ENCODE measurements around the gene MYH9.
"Not testable (repeated sequence)": the region's sequence is repeated elsewhere in the genome, so short reads cannot be mapped to it uniquely, and the experiment has no call there.

MYH9 gene

GRCh38 chr22:36405671-36406538 lies 18.1 kb upstream of the MYH9 start:
- Mint-ChIP-seq H3K4me3 (peak overlapping the region; percentile 35), H3K4me1 (peaks cover 43% of the 10 kb centered on the region), H3K27ac (peak overlapping the region; percentile 89), H3K9me3 (no peaks in the 10 kb centered on the region), H3K36me3 (no peaks in the 10 kb centered on the region), H3K27me3 (no peaks in the 10 kb centered on the region)
- ATAC-seq (ENCODE audit: low read depth) (peak; percentile 76), DNase-seq (ENCODE audit: low spot score in 2 of 2) (peak; percentile 46 to 49)

DNA sequence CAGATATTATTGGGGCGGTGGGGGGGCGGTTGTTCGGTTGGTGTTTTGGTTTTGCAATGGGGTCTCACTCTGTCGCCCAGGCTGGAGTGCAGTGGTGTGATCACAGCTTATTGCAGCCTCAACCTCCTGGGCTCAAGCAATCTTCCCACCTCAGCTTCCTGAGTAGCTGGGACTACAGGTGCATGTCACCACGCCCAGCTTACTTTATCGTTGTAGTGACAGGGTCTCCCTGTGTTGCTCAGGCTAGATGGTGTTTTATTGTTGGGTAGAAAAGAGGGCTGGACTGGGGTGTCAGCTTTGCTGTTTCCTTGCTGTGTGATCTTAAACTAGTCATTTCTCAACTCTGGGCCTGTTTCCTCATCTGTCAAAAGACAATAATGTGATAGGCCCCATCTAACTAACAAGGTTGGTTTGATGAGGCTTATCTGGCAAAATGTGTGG lies 17.5 kb upstream of the MYH9 start:
- Mint-ChIP-seq H3K27me3 (no peaks in the 10 kb centered on the region), H3K36me3 (no peaks in the 10 kb centered on the region), H3K4me1 (peaks cover 37% of the 10 kb centered on the region), H3K4me3 (peak overlapping the region; percentile 35), H3K9me3 (no peaks in the 10 kb centered on the region), H3K27ac (peak overlapping the region; percentile 89)
- ATAC-seq (ENCODE audit: low read depth) (peak; percentile 30), DNase-seq (ENCODE audit: low spot score in 2 of 2) (no peak)

DNA sequence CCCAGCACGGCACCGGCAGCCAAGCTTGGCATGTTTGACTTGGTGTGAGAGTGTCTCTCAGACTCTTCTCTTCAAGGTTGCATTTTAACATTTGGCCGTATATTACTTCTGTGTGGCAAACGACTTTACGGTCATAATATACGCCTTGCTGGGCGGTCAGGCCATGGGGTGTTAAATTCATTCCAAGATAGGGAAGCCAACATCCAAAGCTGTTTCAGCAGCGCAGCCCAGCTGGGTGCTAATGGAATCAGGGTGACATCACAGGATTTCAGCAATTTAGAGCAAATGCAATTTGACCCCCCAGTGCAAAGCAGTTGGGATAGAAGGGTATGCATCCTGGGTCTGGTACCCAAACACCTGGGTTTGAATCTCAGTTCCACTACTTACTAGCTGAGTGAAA lies 16.7 kb upstream of the MYH9 start:
- Mint-ChIP-seq H3K36me3 (no peaks in the 10 kb centered on the region), H3K4me1 (peaks cover 34% of the 10 kb centered on the region), H3K27ac (peak overlapping the region; percentile 89), H3K27me3 (no peaks in the 10 kb centered on the region), H3K4me3 (peak overlapping the region; percentile 50), H3K9me3 (no peaks in the 10 kb centered on the region)
- DNase-seq (ENCODE audit: low spot score in 2 of 2) (no peak), ATAC-seq (ENCODE audit: low read depth) (no peak)

- Mint-ChIP-seq H3K4me1 (peaks cover 30% of the 10 kb centered on the region), H3K36me3 (no peaks in the 10 kb centered on the region), H3K27ac (peak overlapping the region; percentile 17), H3K27me3 (no peaks in the 10 kb centered on the region), H3K9me3 (no peaks in the 10 kb centered on the region), H3K4me3 (peak overlapping the region; percentile 59)
- DNase-seq (ENCODE audit: low spot score in 2 of 2): no peak
- ATAC-seq (ENCODE audit: low read depth): no peak
These were observed 11.7 kb upstream of the MYH9 start for GRCh38 chr22:36399472-36399778.

DNA sequence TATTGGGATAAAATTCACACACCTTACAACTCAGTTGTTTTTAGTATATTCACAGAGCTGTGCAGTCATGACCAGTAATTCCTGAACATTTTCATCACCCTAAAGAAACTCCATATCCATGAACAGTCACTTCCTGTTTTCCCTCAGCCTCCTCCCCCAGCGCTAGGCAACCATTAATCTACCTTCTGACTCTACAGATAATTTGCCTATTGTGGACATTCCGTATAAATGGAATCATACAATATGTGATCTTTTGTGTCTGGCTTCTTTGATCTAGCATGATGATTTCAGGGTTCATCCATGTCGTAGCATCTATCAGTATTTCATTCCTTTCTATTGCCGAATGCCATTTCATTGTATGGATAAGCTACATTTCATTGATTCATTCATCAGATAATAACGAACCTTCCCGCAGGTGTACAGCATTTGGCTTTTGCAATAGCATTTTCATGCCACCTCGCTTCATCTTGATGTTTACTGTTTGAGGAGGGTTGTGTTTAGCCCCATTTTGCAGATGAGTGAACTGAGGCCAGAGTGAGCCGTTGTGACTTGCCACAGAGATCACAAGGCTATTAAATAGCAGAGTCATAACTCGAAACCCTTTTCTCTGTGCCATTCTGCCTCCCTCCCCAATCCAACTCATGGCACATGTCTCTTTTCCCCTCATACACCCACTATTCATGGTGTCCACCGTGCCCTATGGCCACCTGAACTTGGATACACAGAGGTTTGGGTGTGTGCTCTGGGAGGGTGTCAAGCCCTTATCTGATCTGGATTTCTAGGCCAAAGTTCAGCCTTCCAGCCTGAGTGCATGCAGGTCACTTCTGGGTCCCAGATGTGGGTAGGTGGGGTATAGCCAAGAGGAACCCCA lies 11.1 kb upstream of the MYH9 start:
- Mint-ChIP-seq H3K27me3 (no peaks in the 10 kb centered on the region), H3K9me3 (no peaks in the 10 kb centered on the region), H3K36me3 (no peaks in the 10 kb centered on the region), H3K27ac (peak overlapping the region; percentile 17), H3K4me1 (peaks cover 30% of the 10 kb centered on the region), H3K4me3 (no peak overlapping the region)
- DNase-seq (ENCODE audit: low spot score in 2 of 2) (no peak), ATAC-seq (ENCODE audit: low read depth) (no peak)

DNA sequence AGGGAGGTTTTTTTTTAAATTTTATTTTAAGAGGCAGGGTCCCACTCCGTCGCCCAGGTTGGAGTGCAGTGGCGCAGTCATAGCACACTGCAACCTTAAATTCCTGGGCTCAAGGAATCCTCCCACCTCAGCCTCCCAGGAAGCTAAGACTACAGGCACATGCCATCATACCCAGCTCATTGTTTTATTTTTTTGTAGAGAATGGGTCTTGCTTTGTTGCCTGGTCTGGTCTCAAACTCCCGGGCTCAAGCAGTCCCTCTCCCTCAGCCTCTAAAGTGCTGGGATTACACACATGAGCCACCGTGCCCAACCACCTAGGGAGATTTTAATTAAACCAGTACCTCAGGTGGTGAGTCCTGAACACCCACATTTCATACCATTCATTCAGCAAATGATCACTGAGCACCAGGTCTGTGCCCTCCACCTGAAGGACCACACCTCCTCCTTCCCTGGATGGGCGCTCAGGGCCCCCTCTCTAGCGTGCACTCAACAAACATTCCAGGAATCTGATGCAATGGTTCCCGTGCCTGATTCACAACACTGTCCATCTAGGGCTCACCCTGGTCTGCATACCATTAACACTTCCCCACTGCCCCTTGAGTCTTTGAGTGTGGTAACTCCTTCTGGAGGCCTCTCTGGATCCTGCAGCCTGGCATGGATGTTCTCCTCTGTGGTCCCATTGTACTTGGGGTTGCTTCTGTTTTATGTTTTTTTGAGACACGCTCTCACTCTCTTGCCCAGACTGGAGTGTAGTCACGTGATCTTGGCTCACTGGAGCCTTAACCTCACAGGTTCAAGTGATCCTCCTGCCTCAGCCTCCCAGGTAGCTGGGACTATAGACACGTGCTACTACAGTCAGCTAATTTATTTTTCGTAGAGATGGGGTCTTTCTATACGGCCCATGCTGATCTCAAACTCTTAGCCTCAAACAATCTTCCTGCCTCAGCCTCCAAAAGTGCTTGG lies 9.6 kb upstream of the MYH9 start:
- peaks cover 30% of the 10 kb centered on the region for H3K4me1 Mint-ChIP-seq

GRCh38 chr22:36395915-36396314 lies 8.1 kb upstream of the MYH9 start:
- Mint-ChIP-seq H3K27ac (peak overlapping the region; percentile 25), H3K9me3 (no peaks in the 10 kb centered on the region), H3K4me3 (no peak overlapping the region), H3K4me1 (peaks cover 32% of the 10 kb centered on the region), H3K27me3 (no peaks in the 10 kb centered on the region), H3K36me3 (no peaks in the 10 kb centered on the region)
- ATAC-seq (ENCODE audit: low read depth) (no peak), DNase-seq (ENCODE audit: low spot score in 2 of 2) (no peak)

More for the DNA sequence above, 9.6 kb upstream of the MYH9 start:
- Mint-ChIP-seq H3K4me3 (no peak overlapping the region), H3K36me3 (no peaks in the 10 kb centered on the region), H3K9me3 (no peaks in the 10 kb centered on the region), H3K27ac (peak overlapping the region; percentile 10), H3K27me3 (no peaks in the 10 kb centered on the region)
- ATAC-seq (ENCODE audit: low read depth) (no peak), DNase-seq (ENCODE audit: low spot score in 2 of 2) (no peak)

DNA sequence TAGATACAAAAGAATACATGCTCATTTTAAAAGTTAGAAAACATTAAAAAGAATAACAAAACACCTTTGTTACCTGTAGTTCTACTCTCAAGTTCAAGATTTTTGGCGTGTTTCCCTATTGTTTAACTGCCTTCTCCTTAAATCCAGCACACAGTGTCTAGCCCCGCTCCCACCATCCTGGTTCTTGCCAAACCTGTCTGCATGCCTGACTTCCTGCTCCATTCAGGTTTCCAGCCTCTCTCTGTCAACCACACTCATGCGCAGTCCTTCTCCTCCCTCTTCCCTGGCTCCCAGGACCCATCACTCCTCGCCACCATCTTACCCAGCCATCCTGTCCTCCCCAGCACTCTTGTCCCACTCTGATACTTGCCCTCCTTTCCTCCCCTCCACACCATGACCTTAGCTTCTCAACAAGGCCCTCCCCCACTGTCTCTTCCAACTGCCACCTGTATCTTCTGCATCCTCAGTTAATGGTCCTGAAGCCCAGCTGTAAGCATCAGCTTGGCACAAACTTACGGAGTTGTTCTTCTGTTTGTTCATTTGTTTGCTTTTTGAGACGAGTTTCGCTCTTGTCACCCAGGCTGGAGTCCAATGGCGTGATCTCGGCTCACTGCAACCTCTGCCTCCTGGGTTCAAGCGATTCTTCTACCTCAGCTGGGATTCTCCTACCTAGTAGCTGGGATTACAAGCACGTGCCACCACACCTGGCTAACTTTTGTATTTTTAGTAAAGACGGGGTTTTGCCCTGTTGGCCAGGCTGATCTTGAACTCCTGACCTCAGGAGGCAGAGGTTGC lies 7.5 kb upstream of the MYH9 start:
- no peaks in the 10 kb centered on the region for H3K9me3 Mint-ChIP-seq
- no peaks in the 10 kb centered on the region for H3K36me3 Mint-ChIP-seq
- no peaks in the 10 kb centered on the region for H3K27me3 Mint-ChIP-seq
- H3K4me1 Mint-ChIP-seq: peaks cover 36% of the 10 kb centered on the region
- DNase-seq (ENCODE audit: low spot score in 2 of 2): no peak
- ATAC-seq (ENCODE audit: low read depth): no peak
- H3K27ac Mint-ChIP-seq: peak overlapping the region; percentile 46
- H3K4me3 Mint-ChIP-seq: no peak overlapping the region

DNA sequence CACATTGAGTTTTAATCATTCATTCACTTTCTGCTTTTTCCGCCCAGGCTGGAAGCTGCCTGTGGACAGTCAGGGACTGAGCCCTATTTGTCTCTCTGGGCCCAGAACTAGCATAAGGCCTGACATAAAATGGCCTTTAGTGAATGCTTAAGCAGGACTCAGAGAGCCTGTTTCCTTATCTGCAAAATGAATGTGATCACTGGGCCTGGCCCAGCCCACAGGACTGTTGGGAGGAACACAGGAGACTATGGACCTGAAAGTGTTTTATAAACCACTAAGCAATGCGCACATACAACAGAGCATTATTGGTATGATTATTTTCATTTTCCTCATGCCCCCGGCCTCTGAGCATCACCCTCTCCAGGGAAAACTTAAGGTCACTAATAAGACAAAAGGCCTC lies 3.9 kb upstream of the MYH9 start:
- Mint-ChIP-seq H3K4me3 (no peak overlapping the region), H3K27ac (no peak overlapping the region), H3K36me3 (peaks cover under 1% of the 10 kb centered on the region), H3K9me3 (no peaks in the 10 kb centered on the region), H3K4me1 (peaks cover 18% of the 10 kb centered on the region), H3K27me3 (no peaks in the 10 kb centered on the region)
- DNase-seq (ENCODE audit: low spot score in 2 of 2) (no peak), ATAC-seq (ENCODE audit: low read depth) (no peak)

GRCh38 chr22:36389122-36389521 lies 1.4 kb upstream of the MYH9 start:
- not testable (repeated sequence) for H3K9me3 Mint-ChIP-seq; H3K27ac Mint-ChIP-seq; H3K4me3 Mint-ChIP-seq; DNase-seq (ENCODE audit: low spot score in 2 of 2); H3K36me3 Mint-ChIP-seq; H3K27me3 Mint-ChIP-seq; ATAC-seq (ENCODE audit: low read depth)
- H3K4me1 Mint-ChIP-seq: peaks cover 20% of the 10 kb centered on the region

- H3K9me3 Mint-ChIP-seq: no peaks in the 10 kb centered on the region
- no peak for DNase-seq (ENCODE audit: low spot score in 2 of 2)
These were observed 133 bp downstream of the MYH9 start for GRCh38 chr22:36387709-36387958.

DNA sequence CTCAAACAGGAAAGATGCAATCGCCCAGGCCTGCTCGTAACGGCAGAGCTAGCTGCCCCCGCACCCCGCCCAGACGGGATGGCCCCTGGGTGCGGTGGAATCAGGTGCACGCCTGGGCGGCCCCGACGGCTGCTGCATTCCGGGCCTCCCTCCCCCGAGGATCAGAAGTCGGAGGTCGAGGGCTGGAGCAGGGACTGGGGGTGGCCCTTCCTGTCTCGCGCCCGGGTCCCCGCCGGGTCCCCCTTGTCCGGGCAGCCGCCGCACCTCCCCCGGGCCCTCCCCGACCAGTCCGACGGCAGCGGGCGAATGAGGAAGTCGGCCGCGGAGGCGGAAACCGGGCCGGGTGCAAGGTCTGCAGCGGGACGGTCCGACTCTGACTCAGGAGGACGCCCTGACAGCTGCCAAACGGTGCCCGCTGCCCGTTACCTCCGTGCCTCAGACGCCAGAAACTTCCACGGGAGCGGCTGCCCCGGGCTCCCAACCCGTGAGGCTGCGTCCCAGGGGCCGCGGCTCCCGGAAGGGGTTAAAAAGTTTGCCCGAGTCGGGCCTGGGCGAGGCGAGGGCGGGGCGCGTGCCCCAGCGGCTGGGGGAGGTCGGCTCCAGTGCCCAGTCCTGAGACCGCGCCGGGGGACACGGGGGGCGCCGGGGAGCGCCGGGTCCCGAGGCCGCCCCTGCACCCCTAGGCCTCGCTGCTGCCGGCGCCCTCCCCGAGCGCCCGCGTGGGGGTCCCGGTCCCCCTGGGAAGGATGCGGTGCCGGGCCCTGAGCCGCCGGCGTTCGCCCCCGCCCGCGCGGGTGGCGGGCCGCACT lies 663 bp downstream of the MYH9 start:
- Mint-ChIP-seq H3K9me3 (no peaks in the 10 kb centered on the region), H3K4me1 (peaks cover 28% of the 10 kb centered on the region), H3K27ac (peak overlapping the region; percentile 88), H3K36me3 (peaks cover 11% of the 10 kb centered on the region), H3K4me3 (peak overlapping the region; percentile 95), H3K27me3 (no peaks in the 10 kb centered on the region)
- peak; percentile 62 to 78 for DNase-seq (ENCODE audit: low spot score in 2 of 2)
- peak; percentile 21 for ATAC-seq (ENCODE audit: low read depth)

More at GRCh38 chr22:36387709-36387958, 133 bp downstream of the MYH9 start:
- H3K36me3 Mint-ChIP-seq: peaks cover 11% of the 10 kb centered on the region
- ATAC-seq (ENCODE audit: low read depth): peak; percentile 28
- peak overlapping the region; percentile 90 for H3K4me3 Mint-ChIP-seq
- H3K4me1 Mint-ChIP-seq: peaks cover 28% of the 10 kb centered on the region
- H3K27ac Mint-ChIP-seq: peak overlapping the region; percentile 82
- no peaks in the 10 kb centered on the region for H3K27me3 Mint-ChIP-seq
